GM12865 (cell line): ENCODE measurements around the gene GPX8.

ENCODE experiments used
- DNase-seq: peaks from one replicate; pipeline ENCODE4 v3.0.0; 2010; ENCODE audit warnings: low read depth
- H3K4me3 ChIP-seq: 2 replicates; pipeline ENCODE4 v1.5.1; 2011; ENCODE audit warnings: mild to moderate bottlenecking, low read depth, low read length, control low read depth
- TF ChIP-seq, protein P1 (sequence below): IDR thresholded peaks from 2 replicates; pipeline ENCODE4 v1.5.1; 2011; ENCODE audit warnings: low read length, control low read depth, low read depth, inconsistent platforms; ENCODE audit not compliant: insufficient read depth; ENCODE audit errors: missing control alignments

The GPX8 gene

GRCh38 chr5:55180016-55180415 lies 20.0 kb downstream of the GPX8 start:
- DNase-seq: no peak
- no peak overlapping the region for H3K4me3 ChIP-seq
- TF ChIP-seq, protein P1, sequence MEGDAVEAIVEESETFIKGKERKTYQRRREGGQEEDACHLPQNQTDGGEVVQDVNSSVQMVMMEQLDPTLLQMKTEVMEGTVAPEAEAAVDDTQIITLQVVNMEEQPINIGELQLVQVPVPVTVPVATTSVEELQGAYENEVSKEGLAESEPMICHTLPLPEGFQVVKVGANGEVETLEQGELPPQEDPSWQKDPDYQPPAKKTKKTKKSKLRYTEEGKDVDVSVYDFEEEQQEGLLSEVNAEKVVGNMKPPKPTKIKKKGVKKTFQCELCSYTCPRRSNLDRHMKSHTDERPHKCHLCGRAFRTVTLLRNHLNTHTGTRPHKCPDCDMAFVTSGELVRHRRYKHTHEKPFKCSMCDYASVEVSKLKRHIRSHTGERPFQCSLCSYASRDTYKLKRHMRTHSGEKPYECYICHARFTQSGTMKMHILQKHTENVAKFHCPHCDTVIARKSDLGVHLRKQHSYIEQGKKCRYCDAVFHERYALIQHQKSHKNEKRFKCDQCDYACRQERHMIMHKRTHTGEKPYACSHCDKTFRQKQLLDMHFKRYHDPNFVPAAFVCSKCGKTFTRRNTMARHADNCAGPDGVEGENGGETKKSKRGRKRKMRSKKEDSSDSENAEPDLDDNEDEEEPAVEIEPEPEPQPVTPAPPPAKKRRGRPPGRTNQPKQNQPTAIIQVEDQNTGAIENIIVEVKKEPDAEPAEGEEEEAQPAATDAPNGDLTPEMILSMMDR: no peak

DNA sequence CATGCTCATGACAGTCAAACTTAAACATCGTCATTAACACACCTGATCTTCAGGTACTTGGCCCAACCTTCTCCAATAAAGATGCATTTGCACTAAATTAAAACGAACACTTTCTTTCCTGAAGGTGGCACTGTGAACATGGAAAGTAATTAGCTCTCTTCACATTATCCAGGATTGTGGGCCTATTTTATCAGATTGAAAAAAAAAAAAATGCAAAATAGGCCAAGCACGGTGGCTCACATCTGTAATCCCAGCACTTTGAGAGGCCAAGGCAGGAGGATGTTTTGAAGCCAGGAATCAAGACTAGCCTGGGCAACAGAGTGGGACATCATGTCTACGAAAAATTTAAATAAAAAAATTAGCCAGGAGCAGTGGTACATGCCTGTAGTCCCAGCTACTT lies 27.4 kb downstream of the GPX8 start:
- no peak for DNase-seq
- no peak overlapping the region for H3K4me3 ChIP-seq

DNA sequence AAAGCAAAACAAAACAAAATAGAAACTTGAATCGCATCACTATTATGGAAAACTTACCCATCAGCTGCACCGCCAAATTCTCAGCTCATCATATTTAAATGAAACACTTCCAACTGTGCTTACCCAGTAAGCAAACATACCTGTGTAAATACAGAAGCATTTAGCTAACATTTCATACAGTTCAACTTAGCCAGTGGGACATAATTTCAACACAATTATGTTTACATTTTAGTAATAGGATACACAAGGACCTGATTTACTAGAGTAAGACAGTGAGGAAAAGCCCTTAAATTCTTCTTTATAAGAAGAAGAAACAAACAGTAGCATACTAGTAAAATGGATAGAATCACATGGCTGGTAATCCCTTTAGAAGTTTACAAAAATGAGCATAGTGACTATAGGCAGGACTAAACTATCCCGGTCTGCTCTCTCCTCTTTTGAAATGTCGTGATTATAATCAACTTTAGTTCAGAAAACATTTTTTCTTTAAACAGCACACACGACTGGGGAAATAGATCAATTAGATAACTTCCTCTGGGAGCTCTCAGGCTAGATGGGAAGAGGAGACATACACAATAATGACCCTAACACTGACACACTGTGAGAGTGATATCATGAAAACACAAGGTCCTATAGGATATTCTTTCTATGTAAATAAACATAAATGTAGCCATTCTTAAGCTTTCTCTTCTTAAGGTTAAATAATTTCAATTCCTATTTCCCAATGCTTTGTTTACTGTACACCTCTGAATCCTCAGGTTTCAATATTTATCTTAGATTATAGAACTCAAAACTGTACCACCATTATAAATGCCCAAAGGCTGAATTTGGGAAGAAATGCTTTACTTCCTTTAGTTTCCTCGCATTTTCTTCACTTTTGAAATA lies 28.9 kb downstream of the GPX8 start:
- no peak overlapping the region for H3K4me3 ChIP-seq
- no peak for DNase-seq
- TF ChIP-seq, protein P1: no peak

More for the DNA sequence above, 27.4 kb downstream of the GPX8 start:
- TF ChIP-seq, protein P1: no peak

DNA sequence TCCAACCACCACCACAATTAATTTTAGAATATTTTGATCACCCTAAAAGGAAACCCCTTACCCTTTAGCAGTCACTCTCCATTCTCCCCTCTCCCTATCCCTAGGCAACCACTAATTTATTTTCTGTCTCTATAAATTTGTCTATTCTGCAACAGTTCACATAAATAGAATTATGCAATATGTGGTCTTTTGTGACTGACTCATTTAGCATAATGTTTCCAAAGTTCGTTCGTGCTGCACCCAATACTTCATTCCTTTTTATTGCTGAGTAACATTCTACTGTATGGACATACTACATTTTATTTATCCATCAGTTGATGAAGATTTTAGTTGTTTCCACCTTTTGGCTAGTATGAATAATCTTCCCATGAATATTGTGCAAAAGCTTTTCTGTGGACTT lies 31.2 kb downstream of the GPX8 start:
- TF ChIP-seq, protein P1: no peak
- no peak for DNase-seq
- no peak overlapping the region for H3K4me3 ChIP-seq

- H3K4me3 ChIP-seq: no peak overlapping the region
Observed at GRCh38 chr5:55205001-55205400, 45.0 kb downstream of the GPX8 start.

GRCh38 chr5:55211184-55211874 lies 51.4 kb downstream of the GPX8 start:
- DNase-seq: no peak
- TF ChIP-seq, protein P1: no peak
- H3K4me3 ChIP-seq: no peak overlapping the region

More at GRCh38 chr5:55205001-55205400, 45.0 kb downstream of the GPX8 start:
- DNase-seq: no peak
- TF ChIP-seq, protein P1: no peak
